Measurements from ENCODE around the gene SPEN. TPM values are rescaled to one million over a fixed set of nuclear protein-coding genes. Genes with fewer than 3 reads are reported as not detected.

Gene SPEN
- total RNA-seq, 1 experiment from 2014 or later: 44.2 TPM

GRCh38 chr1:15952317-15953258 lies 105.1 kb downstream of the SPEN start:
- Mint-ChIP-seq H3K4me1 (ENCODE audit: insufficient read depth, unreplicated experiment) (peaks cover 66% of the 10 kb centered on the region), H3K27ac (ENCODE audit: low read depth, unreplicated experiment) (peak overlapping the region; percentile 87), H3K4me3 (ENCODE audit: unreplicated experiment) (peak overlapping the region; percentile 60), H3K27me3 (ENCODE audit: insufficient read depth, unreplicated experiment) (no peaks in the 10 kb centered on the region), H3K36me3 (ENCODE audit: insufficient read depth, unreplicated experiment) (peaks cover 21% of the 10 kb centered on the region), H3K9me3 (ENCODE audit: unreplicated experiment) (no peaks in the 10 kb centered on the region)
- DNase-seq (ENCODE audit: unreplicated experiment): peak; percentile 95
- no peak for TF ChIP-seq CTCF (IDR thresholded peaks at IDR 0.05; ENCODE audit: unreplicated experiment)
- intact Hi-C loops (cut with micrococcal nuclease): loop anchor here (2.0 kb wide), 1 partner anchor 160 kb away; no protein-coding TSS in a partner anchor
- ChIA-PET CTCF (interaction anchor here (0.8 kb wide), 2 partner anchors 71 to 137 kb away, joined by 3 read pairs; no protein-coding TSS in a partner anchor), POLR2A (interaction anchor here (0.6 to 4.1 kb wide), 10 partner anchors 23 to 153 kb away, joined by 3 to 23 read pairs (median 4); partner anchors contain the start of gene ZBTB17)
- no TSS peak for BruUV-seq (replicated peaks)

GRCh38 chr1:15953294-15953771 lies 105.8 kb downstream of the SPEN start:
- Mint-ChIP-seq H3K4me3 (ENCODE audit: unreplicated experiment) (peak overlapping the region; percentile 60), H3K27me3 (ENCODE audit: insufficient read depth, unreplicated experiment) (no peaks in the 10 kb centered on the region), H3K4me1 (ENCODE audit: insufficient read depth, unreplicated experiment) (peaks cover 68% of the 10 kb centered on the region), H3K27ac (ENCODE audit: low read depth, unreplicated experiment) (peak overlapping the region; percentile 87), H3K36me3 (ENCODE audit: insufficient read depth, unreplicated experiment) (peaks cover 20% of the 10 kb centered on the region), H3K9me3 (ENCODE audit: unreplicated experiment) (no peaks in the 10 kb centered on the region)
- ChIA-PET CTCF (no interaction called here), POLR2A (interaction anchor here (0.6 to 2.6 kb wide), 6 partner anchors 16 to 154 kb away, joined by 3 to 8 read pairs (median 4); partner anchors contain the start of gene ZBTB17)
- BruUV-seq (replicated peaks): TSS peak; percentile 50
- TF ChIP-seq CTCF (IDR thresholded peaks at IDR 0.05; ENCODE audit: unreplicated experiment): no peak
- DNase-seq (ENCODE audit: unreplicated experiment): peak; percentile 44
- intact Hi-C loops (cut with micrococcal nuclease): loop anchor here (2.0 kb wide), 1 partner anchor 161 kb away; no protein-coding TSS in a partner anchor

GRCh38 chr1:15953791-15954241 lies 106.3 kb downstream of the SPEN start:
- H3K27ac Mint-ChIP-seq (ENCODE audit: low read depth, unreplicated experiment): peak overlapping the region; percentile 87
- H3K27me3 Mint-ChIP-seq (ENCODE audit: insufficient read depth, unreplicated experiment): no peaks in the 10 kb centered on the region
- no peak for TF ChIP-seq CTCF (IDR thresholded peaks at IDR 0.05; ENCODE audit: unreplicated experiment)
- no peak overlapping the region for H3K4me3 Mint-ChIP-seq (ENCODE audit: unreplicated experiment)
- peaks cover 20% of the 10 kb centered on the region for H3K36me3 Mint-ChIP-seq (ENCODE audit: insufficient read depth, unreplicated experiment)
- ChIA-PET POLR2A (interaction anchor here (0.6 to 2.4 kb wide), 5 partner anchors 16 to 154 kb away, joined by 3 to 8 read pairs (median 3); no protein-coding TSS in a partner anchor), CTCF (no interaction called here)
- DNase-seq (ENCODE audit: unreplicated experiment): peak; percentile 16
- intact Hi-C loops (cut with micrococcal nuclease): loop anchor here (2.0 kb wide), 1 partner anchor 161 kb away; no protein-coding TSS in a partner anchor
- BruUV-seq (replicated peaks): no TSS peak
- no peaks in the 10 kb centered on the region for H3K9me3 Mint-ChIP-seq (ENCODE audit: unreplicated experiment)
- H3K4me1 Mint-ChIP-seq (ENCODE audit: insufficient read depth, unreplicated experiment): peaks cover 71% of the 10 kb centered on the region

- no peak for TF ChIP-seq CTCF (IDR thresholded peaks at IDR 0.05; ENCODE audit: unreplicated experiment)
- Mint-ChIP-seq H3K27ac (ENCODE audit: low read depth, unreplicated experiment) (no peak overlapping the region), H3K9me3 (ENCODE audit: unreplicated experiment) (no peaks in the 10 kb centered on the region), H3K4me1 (ENCODE audit: insufficient read depth, unreplicated experiment) (peaks cover 66% of the 10 kb centered on the region), H3K4me3 (ENCODE audit: unreplicated experiment) (no peak overlapping the region), H3K27me3 (ENCODE audit: insufficient read depth, unreplicated experiment) (no peaks in the 10 kb centered on the region), H3K36me3 (ENCODE audit: insufficient read depth, unreplicated experiment) (peaks cover 15% of the 10 kb centered on the region)
- intact Hi-C loops (cut with micrococcal nuclease): no loop called here
- ChIA-PET CTCF (interaction anchor here (0.6 kb wide), 1 partner anchor 223 kb away, joined by 3 read pairs; no protein-coding TSS in a partner anchor), POLR2A (interaction anchor here (0.7 to 1.2 kb wide), 3 partner anchors 21 to 104 kb away, joined by 3 to 4 read pairs (median 3); no protein-coding TSS in a partner anchor)
- no TSS peak for BruUV-seq (replicated peaks)
- DNase-seq (ENCODE audit: unreplicated experiment): no peak
These were observed 106.8 kb downstream of the SPEN start for GRCh38 chr1:15954316-15954715.

Measured in MCF 10A (cell line).